Calu3 (cell line): ENCODE results near the gene ITGA6. TPM values are rescaled to one million over a fixed set of nuclear protein-coding genes. Genes with fewer than 3 reads are reported as not detected.

ENCODE experiments used
- BruUV-seq: library from RNA; stranded (reverse); fragments of 400-500 nt; replicated peaks from 2 replicates; lab custom pipeline; 2021; lab: Mats Ljungman, UMichigan
- CTCF ChIA-PET: fragments of 300-600 bp; sonication (Branson Sonifier 250); formaldehyde crosslinking; loops from one replicate; lab custom pipeline; 2022; ENCODE audit warnings: antibody characterized with exemption; lab: Charles Lee
- DNase-seq: peaks from one replicate; pipeline ENCODE4 v3.0.0; 2022
- H3K27ac Mint-ChIP-seq: one replicate; pipeline ENCODE4 v1.8.0; 2022; ENCODE audit warnings: mixed read lengths; ENCODE audit not compliant: unreplicated experiment
- H3K27me3 Mint-ChIP-seq: one replicate; pipeline ENCODE4 v1.8.0; 2022; ENCODE audit warnings: mixed read lengths; ENCODE audit not compliant: unreplicated experiment
- H3K36me3 Mint-ChIP-seq: one replicate; pipeline ENCODE4 v1.8.0; 2022; ENCODE audit warnings: mild to moderate bottlenecking, moderate library complexity, mixed read lengths; ENCODE audit not compliant: insufficient read depth, unreplicated experiment
- H3K4me1 Mint-ChIP-seq: one replicate; pipeline ENCODE4 v1.8.0; 2022; ENCODE audit warnings: mild to moderate bottlenecking, low read depth, mixed read lengths; ENCODE audit not compliant: unreplicated experiment
- H3K4me3 Mint-ChIP-seq: one replicate; pipeline ENCODE4 v1.8.0; 2022; ENCODE audit warnings: mild to moderate bottlenecking, low read depth, moderate library complexity, mixed read lengths; ENCODE audit not compliant: unreplicated experiment
- H3K9me3 Mint-ChIP-seq: one replicate; pipeline ENCODE4 v1.8.0; 2022; ENCODE audit warnings: low read depth, mixed read lengths; ENCODE audit not compliant: unreplicated experiment
- CTCF ChIP-seq: fragments of 200-600 bp; IDR thresholded peaks from one replicate; pipeline ENCODE4 v1.8.0; 2022; ENCODE audit warnings: antibody characterized with exemption; ENCODE audit not compliant: unreplicated experiment
- intact Hi-C: fragments of 100-400 bp; cut with micrococcal nuclease; formaldehyde crosslinking; loops from one replicate; pipeline ENCODE4 v1.10.0; 2022; ENCODE audit not compliant: unreplicated experiment
- total RNA-seq: library from RNA; stranded (reverse); gene quantifications from 2 replicates; pipeline ENCODE4 v1.2.3, GENCODE V29; 2022

Gene ITGA6
- total RNA-seq, 1 experiment from 2014 or later, result 270 TPM

DNA sequence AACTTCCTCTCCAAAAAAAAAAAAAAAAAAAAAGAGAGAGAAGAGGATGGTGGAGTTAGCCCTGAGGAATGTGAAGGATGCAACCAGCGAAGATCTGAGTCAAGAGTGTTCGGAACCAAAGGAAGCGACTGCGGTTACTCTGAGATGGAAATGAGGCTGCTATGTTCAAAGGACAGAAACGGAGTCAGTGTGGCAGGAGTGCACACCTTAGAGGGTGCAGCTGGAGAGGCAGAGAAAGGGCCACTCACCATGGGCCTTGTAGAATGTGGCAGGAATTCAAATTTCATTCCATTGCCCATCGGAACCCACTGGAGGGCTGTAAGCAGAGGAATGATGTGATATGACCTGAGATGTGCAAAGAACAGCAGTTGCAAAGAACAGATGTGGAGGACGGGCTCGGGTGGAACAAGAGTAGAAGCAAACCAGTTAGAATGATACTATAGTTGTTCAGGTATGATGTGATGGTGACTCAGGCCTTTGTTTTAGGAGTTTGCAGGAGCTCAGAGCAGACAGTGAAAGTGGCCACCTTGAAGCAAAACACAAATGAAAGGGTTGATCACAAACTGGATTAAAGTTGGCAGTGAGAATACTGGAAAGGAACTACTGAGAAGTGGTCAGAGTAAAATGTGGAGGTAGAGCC lies 22.6 kb downstream of the ITGA6 start:
- no TSS peak for BruUV-seq
- CTCF ChIA-PET, result interaction anchor here (0.7 kb wide), 1 partner anchor 11 kb away, joined by 3 read pairs; no protein-coding TSS in a partner anchor
- Mint-ChIP-seq H3K27me3 (no peaks in the 10 kb centered on the region), H3K27ac (peak overlapping the region; percentile 35), H3K9me3 (no peaks in the 10 kb centered on the region), H3K4me3 (no peak overlapping the region), H3K4me1 (peaks cover 78% of the 10 kb centered on the region), H3K36me3 (peaks cover 33% of the 10 kb centered on the region)
- no peak for TF ChIP-seq CTCF
- intact Hi-C loops, result no loop called here
- DNase-seq, result no peak

DNA sequence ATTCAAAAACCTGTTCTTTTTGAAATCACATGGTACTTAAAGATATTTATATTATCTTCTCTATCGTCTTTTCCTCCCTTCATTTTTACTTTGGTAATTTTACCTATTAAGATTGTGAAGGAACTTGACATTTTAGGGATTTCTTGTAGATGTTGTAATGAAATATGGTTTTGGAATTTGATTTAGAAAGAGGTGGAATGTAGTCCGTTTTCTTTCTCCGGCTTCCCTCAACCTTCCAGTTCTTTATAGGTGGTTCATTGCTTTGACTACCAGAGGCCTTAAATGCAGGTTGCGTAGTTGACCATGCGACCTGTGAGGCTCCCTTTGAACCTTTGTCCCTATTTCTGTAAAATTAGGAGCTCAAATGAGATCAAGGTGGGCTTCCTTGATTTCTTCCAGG lies 24.5 kb downstream of the ITGA6 start:
- DNase-seq, result no peak
- H3K4me3 Mint-ChIP-seq, result no peak overlapping the region
- no TSS peak for BruUV-seq
- H3K36me3 Mint-ChIP-seq, result peaks cover 37% of the 10 kb centered on the region
- no peak overlapping the region for H3K27ac Mint-ChIP-seq
- no peak for TF ChIP-seq CTCF
- H3K9me3 Mint-ChIP-seq, result no peaks in the 10 kb centered on the region
- CTCF ChIA-PET, result interaction anchor here (1.2 kb wide), 1 partner anchor 10 kb away, joined by 5 read pairs; no protein-coding TSS in a partner anchor
- H3K4me1 Mint-ChIP-seq, result peaks cover 87% of the 10 kb centered on the region
- intact Hi-C loops, result no loop called here
- no peaks in the 10 kb centered on the region for H3K27me3 Mint-ChIP-seq

GRCh38 chr2:172452845-172453244 lies 25.5 kb downstream of the ITGA6 start:
- Mint-ChIP-seq H3K27me3 (no peaks in the 10 kb centered on the region), H3K27ac (no peak overlapping the region), H3K9me3 (no peaks in the 10 kb centered on the region), H3K36me3 (peaks cover 41% of the 10 kb centered on the region), H3K4me3 (no peak overlapping the region), H3K4me1 (peaks cover 87% of the 10 kb centered on the region)
- BruUV-seq, result no TSS peak
- no peak for DNase-seq
- intact Hi-C loops, result no loop called here
- TF ChIP-seq CTCF, result no peak
- CTCF ChIA-PET, result interaction anchor here (0.7 to 1.2 kb wide), 5 partner anchors 11 to 221 kb away, joined by 3 to 5 read pairs (median 5); partner anchors contain the start of gene ITGA6

- CTCF ChIA-PET, result interaction anchor here (1.9 to 2.5 kb wide), 2 partner anchors 13 to 25 kb away, joined by 10 to 27 read pairs; no protein-coding TSS in a partner anchor
- no peaks in the 10 kb centered on the region for H3K9me3 Mint-ChIP-seq
- no peak for TF ChIP-seq CTCF
- intact Hi-C loops, result no loop called here
- peaks cover 49% of the 10 kb centered on the region for H3K36me3 Mint-ChIP-seq
- H3K27me3 Mint-ChIP-seq, result no peaks in the 10 kb centered on the region
- H3K4me3 Mint-ChIP-seq, result no peak overlapping the region
- BruUV-seq, result no TSS peak
- DNase-seq, result no peak
- H3K4me1 Mint-ChIP-seq, result peaks cover 87% of the 10 kb centered on the region
- H3K27ac Mint-ChIP-seq, result peak overlapping the region; percentile 68
Measured at GRCh38 chr2:172454404-172455120, 27.2 kb downstream of the ITGA6 start.
